GM23338 (cell line): Measurements from ENCODE around the gene NDUFA11. TPM values are rescaled to one million over a fixed set of nuclear protein-coding genes. Genes with fewer than 3 reads are reported as not detected.

Source experiments
- ATAC-seq: fragments of 200-7000 bp; cut with Tn5 transposase; 3 replicates; pipeline ENCODE4 v1.9.1; 2020
- DNase-seq: peaks from one replicate; pipeline ENCODE4 v3.0.0-alpha.2; 2015; ENCODE audit warnings: low spot score
- H2AFZ ChIP-seq: fragments of 200-600 bp; sonication (generic); 2 replicates; pipeline ENCODE4 v1.8.0; 2016; ENCODE audit warnings: antibody characterized with exemption, mild to moderate bottlenecking, moderate library complexity
- H3F3A ChIP-seq: fragments of 200-600 bp; sonication (generic); replicated peaks from 2 replicates; pipeline ENCODE4 v1.8.0; 2017; ENCODE audit warnings: antibody characterized with exemption, mixed run types, low read depth
- H3K27ac ChIP-seq: fragments of 200-600 bp; sonication (generic); 2 replicates; pipeline ENCODE4 v1.6.1; 2016; ENCODE audit warnings: low read depth
- H3K27me3 ChIP-seq: fragments of 200-600 bp; sonication (generic); 2 replicates; pipeline ENCODE4 v1.8.0; 2016; ENCODE audit warnings: mild to moderate bottlenecking, mixed run types, moderate library complexity; ENCODE audit not compliant: insufficient read depth
- H3K36me3 ChIP-seq: fragments of 200-600 bp; sonication (generic); 2 replicates; pipeline ENCODE4 v1.8.0; 2016; ENCODE audit warnings: mild to moderate bottlenecking; ENCODE audit not compliant: insufficient read depth
- H3K4me1 ChIP-seq: fragments of 200-600 bp; sonication (generic); 2 replicates; pipeline ENCODE4 v1.8.0; 2016; ENCODE audit warnings: mild to moderate bottlenecking, moderate library complexity; ENCODE audit not compliant: insufficient read depth
- H3K4me2 ChIP-seq: fragments of 200-600 bp; sonication (generic); 2 replicates; pipeline ENCODE4 v1.7.1; 2017; ENCODE audit warnings: mixed run types
- H3K4me3 ChIP-seq: fragments of 200-600 bp; sonication (generic); 2 replicates; pipeline ENCODE4 v1.6.1; 2016; ENCODE audit warnings: mixed run types
- H3K79me2 ChIP-seq: fragments of 200-600 bp; sonication (generic); replicated peaks from 2 replicates; pipeline ENCODE4 v1.8.0; 2017; ENCODE audit warnings: mild to moderate bottlenecking; ENCODE audit not compliant: insufficient read depth
- H3K9me2 ChIP-seq: fragments of 200-600 bp; sonication (generic); 2 replicates; pipeline ENCODE4 v1.8.0; 2017; ENCODE audit not compliant: insufficient read depth
- H4K20me1 ChIP-seq: fragments of 200-600 bp; sonication (generic); replicated peaks from 2 replicates; pipeline ENCODE4 v1.8.0; 2017; ENCODE audit warnings: mild to moderate bottlenecking; ENCODE audit not compliant: insufficient read depth
- H3K27ac Mint-ChIP-seq: 2 replicates; pipeline ENCODE4 v1.8.0; 2020; ENCODE audit warnings: inconsistent platforms, mild to moderate bottlenecking, moderate library complexity, mixed read lengths
- H3K27me3 Mint-ChIP-seq: 3 replicates; pipeline ENCODE4 v1.8.0; 2022; ENCODE audit warnings: low read depth, mild to moderate bottlenecking, moderate library complexity, mixed read lengths, inconsistent platforms; ENCODE audit not compliant: insufficient read depth, poor library complexity
- H3K36me3 Mint-ChIP-seq: 3 replicates; pipeline ENCODE4 v1.8.0; 2021; ENCODE audit warnings: low read depth, mild to moderate bottlenecking, inconsistent platforms, moderate library complexity, mixed read lengths
- H3K4me1 Mint-ChIP-seq: 3 replicates; pipeline ENCODE4 v1.8.0; 2020; ENCODE audit warnings: mild to moderate bottlenecking, inconsistent platforms, mixed read lengths
- H3K4me3 Mint-ChIP-seq: 3 replicates; pipeline ENCODE4 v1.8.0; 2021; ENCODE audit warnings: moderate library complexity, mild to moderate bottlenecking, inconsistent platforms, mixed read lengths
- H3K9me3 Mint-ChIP-seq: 3 replicates; pipeline ENCODE4 v1.8.0; 2020; ENCODE audit warnings: moderate library complexity, mild to moderate bottlenecking, inconsistent platforms, mixed read lengths
- CREB1 ChIP-seq: fragments of 250-450 bp; sonication (Bioruptor Pico); IDR thresholded peaks from 2 replicates; pipeline ENCODE4 v1.5.0; 2020; ENCODE audit warnings: low read depth, mild to moderate bottlenecking, moderate library complexity
- EZH2 ChIP-seq: fragments of 200-600 bp; sonication (generic); IDR thresholded peaks from one replicate; pipeline ENCODE4 v1.8.0; 2017; ENCODE audit warnings: antibody characterized with exemption, mild to moderate bottlenecking, low read depth; ENCODE audit not compliant: unreplicated experiment
- EZH2phosphoT487 ChIP-seq: fragments of 200-600 bp; sonication (generic); IDR thresholded peaks from one replicate; pipeline ENCODE4 v1.8.1; 2018; ENCODE audit warnings: antibody characterized with exemption; ENCODE audit not compliant: unreplicated experiment
- JUNB ChIP-seq: IDR thresholded peaks from one replicate; pipeline ENCODE4 v1.6.1; 2016; ENCODE audit warnings: antibody characterized with exemption; ENCODE audit not compliant: unreplicated experiment
- NANOG ChIP-seq: IDR thresholded peaks from 2 replicates; pipeline ENCODE4 v1.6.1; 2016; ENCODE audit warnings: antibody characterized with exemption, borderline replicate concordance
- POLR2AphosphoS5 ChIP-seq: IDR thresholded peaks from 2 replicates; pipeline ENCODE4 v1.6.1; 2016; ENCODE audit warnings: antibody characterized with exemption, low read depth
- REST ChIP-seq: IDR thresholded peaks from one replicate; pipeline ENCODE4 v1.6.1; 2018; ENCODE audit warnings: antibody characterized with exemption; ENCODE audit not compliant: unreplicated experiment
- STAT1 ChIP-seq: IDR thresholded peaks from one replicate; pipeline ENCODE4 v1.6.1; 2016; ENCODE audit warnings: antibody characterized with exemption; ENCODE audit not compliant: unreplicated experiment
- ZNF114 ChIP-seq: fragments of 250-450 bp; sonication (Bioruptor Pico); IDR thresholded peaks from 2 replicates; pipeline ENCODE4 v1.5.0; 2020; ENCODE audit warnings: mild to moderate bottlenecking, moderate library complexity
- ZNF331 ChIP-seq: fragments of 250-450 bp; sonication (Bioruptor Pico); IDR thresholded peaks from 2 replicates; pipeline ENCODE4 v1.5.0; 2020; ENCODE audit warnings: low read depth, mild to moderate bottlenecking, moderate library complexity
- polyA plus RNA-seq: library from polyadenylated mRNA; unstranded; fragments of >200 nt; fragmentation: Nextera tagmentation; extraction: Ambion mirVana; gene quantifications from 2 replicates; pipeline ENCODE4 v1.2.1, GENCODE V29; 2016
- total RNA-seq: library from RNA; depleted of rRNA; stranded (reverse); fragments of >200 nt; shearing (Covaris generic); gene quantifications from 2 replicates; pipeline ENCODE4 v1.2.3, GENCODE V29; 2014
- TF ChIP-seq, protein P1 (sequence below), 2 experiments: fragments of 200-600 bp in 1 of 2; sonication (generic) in 1 of 2; conservative IDR thresholded peaks; 2 replicates each; pipeline versions ENCODE4 v1.5.1 to v1.6.1; 2016 to 2017; ENCODE audit warnings: antibody characterized with exemption in 2 of 2, low read depth in 2 of 2, mild to moderate bottlenecking in 2 of 2, moderate library complexity in 1 of 2
- TF ChIP-seq, protein P2 (sequence below): fragments of 250-450 bp; sonication (Bioruptor Pico); IDR thresholded peaks from 2 replicates; pipeline ENCODE4 v1.5.0; 2020; ENCODE audit warnings: mild to moderate bottlenecking, moderate library complexity

Gene NDUFA11
- total and polyA plus RNA-seq, 2 experiments from 2014 or later = 171 to 523 TPM

DNA sequence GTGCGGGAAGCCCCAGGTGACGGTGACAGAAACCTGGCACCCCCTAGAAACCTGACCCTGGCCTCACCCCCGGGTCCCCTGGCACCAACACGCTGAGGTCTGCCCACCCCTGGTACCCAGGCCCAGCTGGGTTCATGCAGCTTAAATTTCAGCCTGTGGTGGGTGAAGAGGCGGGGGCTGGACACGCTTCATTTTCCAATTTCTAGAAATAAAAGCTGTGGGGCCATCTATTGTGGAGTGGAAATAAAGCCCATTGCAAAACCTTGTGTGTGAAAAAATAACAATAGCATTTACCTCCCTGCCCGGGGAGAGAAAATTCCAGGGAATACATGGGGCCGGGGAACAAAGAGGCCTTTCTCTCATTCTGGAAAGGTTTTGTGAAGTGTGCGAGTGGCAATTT is 25.7 kb downstream of the NDUFA11 start:
- no peaks in the 10 kb centered on the region for H3K9me2 ChIP-seq
- DNase-seq (no peak), ATAC-seq (no peak)
- TF ChIP-seq EZH2phosphoT487 (no peak), REST (no peak), STAT1 (no peak), NANOG (no peak), EZH2 (no peak), POLR2AphosphoS5 (no peak), ZNF331 (CRISPR knock-in tag) (no peak), ZNF114 (CRISPR knock-in tag) (no peak), JUNB (no peak), CREB1 (CRISPR knock-in tag) (no peak)
- TF ChIP-seq, protein P1, sequence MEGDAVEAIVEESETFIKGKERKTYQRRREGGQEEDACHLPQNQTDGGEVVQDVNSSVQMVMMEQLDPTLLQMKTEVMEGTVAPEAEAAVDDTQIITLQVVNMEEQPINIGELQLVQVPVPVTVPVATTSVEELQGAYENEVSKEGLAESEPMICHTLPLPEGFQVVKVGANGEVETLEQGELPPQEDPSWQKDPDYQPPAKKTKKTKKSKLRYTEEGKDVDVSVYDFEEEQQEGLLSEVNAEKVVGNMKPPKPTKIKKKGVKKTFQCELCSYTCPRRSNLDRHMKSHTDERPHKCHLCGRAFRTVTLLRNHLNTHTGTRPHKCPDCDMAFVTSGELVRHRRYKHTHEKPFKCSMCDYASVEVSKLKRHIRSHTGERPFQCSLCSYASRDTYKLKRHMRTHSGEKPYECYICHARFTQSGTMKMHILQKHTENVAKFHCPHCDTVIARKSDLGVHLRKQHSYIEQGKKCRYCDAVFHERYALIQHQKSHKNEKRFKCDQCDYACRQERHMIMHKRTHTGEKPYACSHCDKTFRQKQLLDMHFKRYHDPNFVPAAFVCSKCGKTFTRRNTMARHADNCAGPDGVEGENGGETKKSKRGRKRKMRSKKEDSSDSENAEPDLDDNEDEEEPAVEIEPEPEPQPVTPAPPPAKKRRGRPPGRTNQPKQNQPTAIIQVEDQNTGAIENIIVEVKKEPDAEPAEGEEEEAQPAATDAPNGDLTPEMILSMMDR (conservative IDR thresholded peaks at IDR 0.05; ENCODE audit: low read depth in 2 of 2) = no peak
- TF ChIP-seq, protein P2, sequence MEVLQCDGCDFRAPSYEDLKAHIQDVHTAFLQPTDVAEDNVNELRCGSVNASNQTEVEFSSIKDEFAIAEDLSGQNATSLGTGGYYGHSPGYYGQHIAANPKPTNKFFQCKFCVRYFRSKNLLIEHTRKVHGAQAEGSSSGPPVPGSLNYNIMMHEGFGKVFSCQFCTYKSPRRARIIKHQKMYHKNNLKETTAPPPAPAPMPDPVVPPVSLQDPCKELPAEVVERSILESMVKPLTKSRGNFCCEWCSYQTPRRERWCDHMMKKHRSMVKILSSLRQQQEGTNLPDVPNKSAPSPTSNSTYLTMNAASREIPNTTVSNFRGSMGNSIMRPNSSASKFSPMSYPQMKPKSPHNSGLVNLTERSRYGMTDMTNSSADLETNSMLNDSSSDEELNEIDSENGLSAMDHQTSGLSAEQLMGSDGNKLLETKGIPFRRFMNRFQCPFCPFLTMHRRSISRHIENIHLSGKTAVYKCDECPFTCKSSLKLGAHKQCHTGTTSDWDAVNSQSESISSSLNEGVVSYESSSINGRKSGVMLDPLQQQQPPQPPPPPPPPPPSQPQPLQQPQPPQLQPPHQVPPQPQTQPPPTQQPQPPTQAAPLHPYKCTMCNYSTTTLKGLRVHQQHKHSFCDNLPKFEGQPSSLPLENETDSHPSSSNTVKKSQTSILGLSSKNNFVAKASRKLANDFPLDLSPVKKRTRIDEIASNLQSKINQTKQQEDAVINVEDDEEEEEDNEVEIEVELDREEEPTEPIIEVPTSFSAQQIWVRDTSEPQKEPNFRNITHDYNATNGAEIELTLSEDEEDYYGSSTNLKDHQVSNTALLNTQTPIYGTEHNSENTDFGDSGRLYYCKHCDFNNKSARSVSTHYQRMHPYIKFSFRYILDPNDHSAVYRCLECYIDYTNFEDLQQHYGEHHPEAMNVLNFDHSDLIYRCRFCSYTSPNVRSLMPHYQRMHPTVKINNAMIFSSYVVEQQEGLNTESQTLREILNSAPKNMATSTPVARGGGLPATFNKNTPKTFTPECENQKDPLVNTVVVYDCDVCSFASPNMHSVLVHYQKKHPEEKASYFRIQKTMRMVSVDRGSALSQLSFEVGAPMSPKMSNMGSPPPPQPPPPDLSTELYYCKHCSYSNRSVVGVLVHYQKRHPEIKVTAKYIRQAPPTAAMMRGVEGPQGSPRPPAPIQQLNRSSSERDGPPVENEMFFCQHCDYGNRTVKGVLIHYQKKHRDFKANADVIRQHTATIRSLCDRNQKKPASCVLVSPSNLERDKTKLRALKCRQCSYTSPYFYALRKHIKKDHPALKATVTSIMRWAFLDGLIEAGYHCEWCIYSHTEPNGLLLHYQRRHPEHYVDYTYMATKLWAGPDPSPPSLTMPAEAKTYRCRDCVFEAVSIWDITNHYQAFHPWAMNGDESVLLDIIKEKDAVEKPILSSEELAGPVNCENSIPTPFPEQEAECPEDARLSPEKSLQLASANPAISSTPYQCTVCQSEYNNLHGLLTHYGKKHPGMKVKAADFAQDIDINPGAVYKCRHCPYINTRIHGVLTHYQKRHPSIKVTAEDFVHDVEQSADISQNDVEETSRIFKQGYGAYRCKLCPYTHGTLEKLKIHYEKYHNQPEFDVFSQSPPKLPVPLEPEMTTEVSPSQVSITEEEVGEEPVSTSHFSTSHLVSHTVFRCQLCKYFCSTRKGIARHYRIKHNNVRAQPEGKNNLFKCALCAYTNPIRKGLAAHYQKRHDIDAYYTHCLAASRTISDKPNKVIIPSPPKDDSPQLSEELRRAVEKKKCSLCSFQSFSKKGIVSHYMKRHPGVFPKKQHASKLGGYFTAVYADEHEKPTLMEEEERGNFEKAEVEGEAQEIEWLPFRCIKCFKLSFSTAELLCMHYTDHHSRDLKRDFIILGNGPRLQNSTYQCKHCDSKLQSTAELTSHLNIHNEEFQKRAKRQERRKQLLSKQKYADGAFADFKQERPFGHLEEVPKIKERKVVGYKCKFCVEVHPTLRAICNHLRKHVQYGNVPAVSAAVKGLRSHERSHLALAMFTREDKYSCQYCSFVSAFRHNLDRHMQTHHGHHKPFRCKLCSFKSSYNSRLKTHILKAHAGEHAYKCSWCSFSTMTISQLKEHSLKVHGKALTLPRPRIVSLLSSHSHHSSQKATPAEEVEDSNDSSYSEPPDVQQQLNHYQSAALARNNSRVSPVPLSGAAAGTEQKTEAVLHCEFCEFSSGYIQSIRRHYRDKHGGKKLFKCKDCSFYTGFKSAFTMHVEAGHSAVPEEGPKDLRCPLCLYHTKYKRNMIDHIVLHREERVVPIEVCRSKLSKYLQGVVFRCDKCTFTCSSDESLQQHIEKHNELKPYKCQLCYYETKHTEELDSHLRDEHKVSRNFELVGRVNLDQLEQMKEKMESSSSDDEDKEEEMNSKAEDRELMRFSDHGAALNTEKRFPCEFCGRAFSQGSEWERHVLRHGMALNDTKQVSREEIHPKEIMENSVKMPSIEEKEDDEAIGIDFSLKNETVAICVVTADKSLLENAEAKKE (CRISPR knock-in tag) = no peak
- H3K9me3 Mint-ChIP-seq = no peaks in the 10 kb centered on the region; the same call in 2 of the 3 replicates
- no peak overlapping the region for H3K27ac ChIP-seq
- no peaks in the 10 kb centered on the region for H3K27me3 ChIP-seq
- H3K4me3 Mint-ChIP-seq = no peak overlapping the region
- no peak overlapping the region for H3K4me3 ChIP-seq
- peaks cover 14% of the 10 kb centered on the region; the same call in 1 of the 2 replicates for H3K4me1 ChIP-seq
- H3K4me2 ChIP-seq = no peak overlapping the region
- H3K27ac Mint-ChIP-seq = no peak overlapping the region
- no peak overlapping the region for H2AFZ ChIP-seq
- H3K36me3 ChIP-seq = no peaks in the 10 kb centered on the region
- H3K79me2 ChIP-seq = no peaks in the 10 kb centered on the region
- peaks cover 14% of the 10 kb centered on the region for H3K4me1 Mint-ChIP-seq
- no peaks in the 10 kb centered on the region for H4K20me1 ChIP-seq
- no peaks in the 10 kb centered on the region for H3F3A ChIP-seq
- no peaks in the 10 kb centered on the region for H3K36me3 Mint-ChIP-seq
- peaks cover 5% of the 10 kb centered on the region for H3K27me3 Mint-ChIP-seq
